Dedifferentiated amniotic fluid mesenchymal stem cell (primary cell): ENCODE results near the gene FGD5.

Source experiments
- DNase-seq: peaks from one replicate; pipeline ENCODE4 v3.0.0-alpha.2; 2016; ENCODE audit errors: extremely low spot score

FGD5 gene, protein sequence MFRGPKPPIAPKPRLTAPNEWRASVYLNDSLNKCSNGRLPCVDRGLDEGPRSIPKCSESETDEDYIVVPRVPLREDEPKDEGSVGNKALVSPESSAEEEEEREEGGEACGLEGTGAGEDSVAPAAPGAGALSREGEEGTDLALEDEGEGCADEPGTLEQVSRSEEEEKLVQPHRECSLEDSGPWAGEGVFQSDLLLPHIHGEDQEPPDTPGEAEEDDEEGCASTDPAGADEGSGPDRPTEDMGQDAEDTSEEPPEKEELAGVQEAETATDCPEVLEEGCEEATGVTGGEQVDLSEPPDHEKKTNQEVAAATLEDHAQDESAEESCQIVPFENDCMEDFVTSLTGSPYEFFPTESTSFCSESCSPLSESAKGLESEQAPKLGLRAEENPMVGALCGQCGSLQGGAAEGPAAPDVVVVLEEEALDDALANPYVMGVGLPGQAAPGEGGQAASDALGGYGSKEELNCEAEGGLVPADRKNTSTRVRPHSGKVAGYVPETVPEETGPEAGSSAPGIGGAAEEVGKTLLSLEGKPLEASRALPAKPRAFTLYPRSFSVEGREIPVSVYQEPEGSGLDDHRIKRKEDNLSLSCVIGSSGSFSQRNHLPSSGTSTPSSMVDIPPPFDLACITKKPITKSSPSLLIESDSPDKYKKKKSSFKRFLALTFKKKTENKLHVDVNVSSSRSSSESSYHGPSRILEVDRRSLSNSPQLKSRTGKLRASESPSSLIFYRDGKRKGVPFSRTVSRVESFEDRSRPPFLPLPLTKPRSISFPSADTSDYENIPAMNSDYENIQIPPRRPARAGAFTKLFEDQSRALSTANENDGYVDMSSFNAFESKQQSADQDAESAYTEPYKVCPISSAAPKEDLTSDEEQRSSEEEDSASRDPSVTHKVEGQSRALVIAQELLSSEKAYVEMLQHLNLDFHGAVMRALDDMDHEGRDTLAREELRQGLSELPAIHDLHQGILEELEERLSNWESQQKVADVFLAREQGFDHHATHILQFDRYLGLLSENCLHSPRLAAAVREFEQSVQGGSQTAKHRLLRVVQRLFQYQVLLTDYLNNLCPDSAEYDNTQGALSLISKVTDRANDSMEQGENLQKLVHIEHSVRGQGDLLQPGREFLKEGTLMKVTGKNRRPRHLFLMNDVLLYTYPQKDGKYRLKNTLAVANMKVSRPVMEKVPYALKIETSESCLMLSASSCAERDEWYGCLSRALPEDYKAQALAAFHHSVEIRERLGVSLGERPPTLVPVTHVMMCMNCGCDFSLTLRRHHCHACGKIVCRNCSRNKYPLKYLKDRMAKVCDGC (N-terminal part only)

DNA sequence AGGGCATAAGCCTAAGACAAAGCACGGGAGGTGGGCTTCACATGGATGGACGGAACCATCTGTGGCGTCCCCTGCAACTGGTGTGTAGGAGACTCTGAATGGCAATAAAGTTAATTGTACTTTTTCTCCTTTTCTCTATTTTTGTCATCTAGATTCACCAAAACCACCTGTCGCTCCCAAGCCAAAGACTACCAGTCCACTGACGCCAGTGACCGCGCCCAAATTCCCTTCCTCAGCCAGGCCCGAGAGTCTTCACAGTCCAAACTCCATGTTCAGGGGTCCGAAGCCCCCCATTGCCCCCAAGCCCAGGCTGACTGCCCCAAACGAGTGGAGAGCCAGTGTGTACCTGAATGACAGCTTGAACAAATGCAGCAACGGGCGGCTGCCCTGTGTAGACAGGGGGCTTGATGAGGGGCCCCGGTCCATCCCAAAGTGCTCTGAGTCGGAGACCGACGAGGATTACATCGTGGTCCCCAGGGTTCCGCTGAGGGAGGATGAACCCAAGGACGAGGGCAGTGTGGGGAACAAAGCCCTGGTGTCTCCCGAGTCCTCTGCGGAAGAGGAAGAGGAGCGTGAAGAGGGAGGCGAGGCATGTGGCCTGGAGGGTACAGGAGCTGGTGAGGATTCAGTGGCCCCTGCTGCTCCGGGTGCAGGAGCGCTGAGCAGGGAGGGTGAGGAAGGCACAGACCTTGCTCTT is at the start of gene FGD5:
TSS of gene FGD5 (plus strand) at position 159 of the 697 bp plus-strand sequence. CDS start at position 269, 110 bp downstream.
- no peak for DNase-seq

DNA sequence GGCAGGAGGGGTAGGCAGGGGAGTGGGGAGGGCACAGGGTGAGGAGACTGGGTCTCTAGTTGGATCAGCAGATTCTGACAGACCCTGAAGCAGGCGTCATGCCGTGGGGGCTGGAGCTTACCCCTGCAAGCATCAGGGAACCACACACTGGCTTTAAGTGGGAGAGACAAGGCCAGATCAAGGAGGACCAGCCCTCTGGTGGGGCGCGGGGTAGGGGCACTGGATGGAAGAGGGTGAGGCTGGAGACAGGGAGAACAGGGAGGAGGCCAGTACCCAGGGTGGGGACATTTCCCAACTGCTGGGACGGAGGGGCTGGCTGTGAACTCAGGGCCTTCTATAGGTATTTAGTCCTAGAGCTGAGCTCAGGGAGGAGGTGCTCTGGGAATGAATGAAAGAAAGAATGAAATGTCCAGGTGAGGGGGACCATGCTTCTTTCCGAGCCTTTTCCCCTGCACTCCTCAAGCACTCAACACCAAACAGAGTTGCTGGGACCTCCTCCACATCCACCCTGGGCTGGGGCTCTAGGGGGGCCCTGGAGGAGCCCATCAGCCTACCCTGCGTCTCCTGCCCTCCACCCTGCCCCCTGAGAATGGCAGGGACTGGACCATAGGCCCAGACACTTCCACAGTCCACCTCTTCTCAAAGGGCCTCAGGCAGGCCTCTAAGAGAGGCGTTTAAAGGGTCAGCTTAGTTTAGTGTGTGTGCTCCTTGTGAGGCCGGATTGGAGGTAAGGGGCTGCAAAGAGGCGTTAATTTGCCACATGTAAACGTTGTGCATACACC is 49.0 kb upstream of the FGD5 start:
- no peak for DNase-seq

- DNase-seq = no peak
Measured at GRCh38 chr3:14770591-14770990, 48.2 kb upstream of the FGD5 start.

DNA sequence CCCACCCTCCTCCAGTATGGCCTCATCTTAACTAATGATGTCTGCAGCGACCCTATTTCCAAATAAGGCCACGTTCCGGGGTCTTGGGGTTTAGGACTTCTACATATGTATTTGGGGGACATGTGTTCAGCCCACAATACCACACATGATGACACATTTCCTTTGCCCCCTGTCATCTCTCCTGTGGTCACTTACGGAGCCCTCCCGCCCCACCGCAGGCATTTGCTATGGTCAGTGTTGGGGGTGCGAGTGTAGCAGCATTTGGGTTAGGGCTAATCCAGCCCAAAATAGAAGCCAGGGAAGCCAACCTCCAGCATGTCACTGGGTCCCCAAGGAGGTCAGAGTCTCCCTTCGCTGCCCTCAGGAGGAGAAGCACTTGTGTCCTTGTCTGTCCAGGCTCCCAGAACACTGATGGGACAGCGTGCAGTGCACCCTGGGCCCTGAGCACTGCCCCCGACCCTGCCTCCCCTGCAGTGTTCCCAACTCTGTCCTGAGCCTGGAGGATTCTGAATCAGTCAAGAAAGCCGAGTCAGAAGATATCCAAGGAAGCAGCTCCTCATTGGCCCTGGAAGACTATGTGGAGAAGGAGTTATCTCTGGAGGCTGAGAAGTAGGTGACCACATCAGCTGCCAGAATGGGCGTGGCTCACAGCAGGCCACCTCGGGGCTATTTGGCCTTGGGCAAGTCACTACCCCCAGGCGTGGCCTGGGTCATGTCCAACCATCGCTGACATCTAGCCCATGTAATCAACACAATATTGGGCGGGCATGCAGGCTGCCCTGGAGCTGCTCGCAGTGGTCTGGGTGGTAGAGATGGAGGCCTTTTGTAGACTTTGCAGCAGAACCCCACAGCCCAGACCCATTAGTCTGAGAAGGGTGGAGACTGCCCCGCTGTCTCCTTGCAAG is 46.9 kb upstream of the FGD5 start:
- DNase-seq = no peak

DNA sequence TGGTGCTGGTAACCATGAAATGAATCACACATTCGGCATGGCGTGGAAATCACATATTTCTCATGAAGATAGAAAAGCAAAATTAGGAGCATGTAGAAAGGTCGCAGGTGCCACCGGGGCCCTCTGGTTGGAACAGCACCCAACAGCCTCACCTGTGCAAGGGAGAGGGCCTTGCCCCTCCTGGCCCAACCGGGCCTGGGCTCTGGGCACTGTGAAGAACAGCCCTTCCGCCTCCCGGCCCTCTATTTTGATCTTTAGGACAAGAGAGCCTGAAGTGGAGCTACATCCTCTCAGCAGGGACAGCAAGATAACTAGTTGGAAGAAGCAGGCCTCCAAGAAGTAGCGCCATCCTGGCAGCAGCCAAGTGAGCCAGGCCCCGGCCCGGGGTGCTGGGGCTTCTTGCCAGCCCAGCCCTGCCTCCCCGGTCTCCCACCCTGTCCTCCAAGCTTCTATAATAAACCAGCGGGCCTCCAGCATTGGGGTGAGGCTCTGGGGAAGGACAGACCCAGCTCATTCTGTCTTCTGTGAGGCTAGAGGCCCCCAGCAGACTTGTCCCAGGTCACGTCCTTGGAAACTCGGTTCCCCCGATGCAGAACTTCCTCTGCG is 46.1 kb upstream of the FGD5 start:
- DNase-seq = no peak

- no peak for DNase-seq
Measured at GRCh38 chr3:14773281-14773680, 45.5 kb upstream of the FGD5 start.

GRCh38 chr3:14773691-14774128 is 45.1 kb upstream of the FGD5 start:
- no peak for DNase-seq

GRCh38 chr3:14774431-14774830 is 44.3 kb upstream of the FGD5 start:
- DNase-seq = no peak

- no peak for DNase-seq
Measured at GRCh38 chr3:14775011-14775410, 43.8 kb upstream of the FGD5 start.

DNA sequence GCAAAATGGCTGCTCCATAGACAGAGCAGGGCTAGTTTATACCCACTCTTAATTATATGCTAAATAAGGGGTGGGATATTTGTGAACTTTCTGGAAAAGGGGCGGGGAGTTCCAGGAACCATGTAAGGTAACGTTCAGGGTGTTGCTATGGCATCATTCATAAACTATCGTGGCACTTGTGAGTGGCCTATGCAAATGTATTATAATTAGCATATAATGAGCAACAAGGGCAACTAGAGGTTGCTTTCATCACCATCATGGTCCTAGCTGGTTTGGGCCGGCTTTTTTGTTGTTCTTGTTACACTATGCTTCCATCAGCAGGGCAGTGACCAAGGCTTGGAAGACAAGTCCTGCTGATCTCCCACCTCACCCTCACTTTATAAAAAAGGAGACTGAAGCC is 43.2 kb upstream of the FGD5 start:
- DNase-seq = no peak

- no peak for DNase-seq
Measured at GRCh38 chr3:14779069-14779685, 39.6 kb upstream of the FGD5 start.

GRCh38 chr3:14780927-14781507 is 37.7 kb upstream of the FGD5 start:
- DNase-seq = no peak

- no peak for DNase-seq
Measured at GRCh38 chr3:14783480-14784086, 35.2 kb upstream of the FGD5 start.

- DNase-seq = no peak
Measured at GRCh38 chr3:14784087-14784681, 34.6 kb upstream of the FGD5 start.

GRCh38 chr3:14785207-14786155 is 33.3 kb upstream of the FGD5 start:
- no peak for DNase-seq

- DNase-seq = no peak
Measured at GRCh38 chr3:14786369-14786768, 32.4 kb upstream of the FGD5 start.
